ENCODE measurements around the gene ZNF311. TPM values are rescaled to one million over a fixed set of nuclear protein-coding genes. Genes with fewer than 3 reads are reported as not detected.
"Not testable (repeated sequence)": the region's sequence is repeated elsewhere in the genome, so short reads cannot be mapped to it uniquely, and the experiment has no call there.

Gene ZNF311
- total RNA-seq, 4 donors from 2014 or later: 0.35 to 1.4 (median 0.88) TPM

- no peak overlapping the region for H3K27ac ChIP-seq
- no peaks in the 10 kb centered on the region for H3K9me3 ChIP-seq
- peaks cover 0 to 12% (median 0%) of the 10 kb centered on the region in 3 donors for H3K4me1 ChIP-seq
- WGBS, 2 donors (ENCODE audit: low coverage in 1 of 2): 1 to 3% methylated on average over 15 to 19 of the region's 22 CpGs
- H3K4me3 ChIP-seq: peak overlapping the region in 1 of 2 donors; percentile 31
- TF ChIP-seq POLR2AphosphoS5 (IDR thresholded peaks at IDR 0.05) (no peak), POLR2A (IDR thresholded peaks at IDR 0.05) (no peak), EP300 (IDR thresholded peaks at IDR 0.05) (no peak), CTCF (IDR thresholded peaks at IDR 0.05) (no peak)
- H3K27me3 ChIP-seq: peaks cover 35% of the 10 kb centered on the region
- ATAC-seq: no peak
- no peaks in the 10 kb centered on the region for H3K36me3 ChIP-seq
These were observed 51.4 kb downstream of the ZNF311 start for GRCh38 chr6:28953585-28954258.

GRCh38 chr6:28953039-28953584 lies 52.0 kb downstream of the ZNF311 start:
- Histone ChIP-seq H3K27ac (no peak overlapping the region), H3K9me3 (no peaks in the 10 kb centered on the region), H3K4me1 (peaks cover 0 to 12% (median 0%) of the 10 kb centered on the region in 3 donors), H3K27me3 (peaks cover 34% of the 10 kb centered on the region), H3K36me3 (no peaks in the 10 kb centered on the region), H3K4me3 (peak overlapping the region in 1 of 2 donors; percentile 31)
- WGBS, 2 donors (ENCODE audit: low coverage in 1 of 2): 12 to 18% methylated on average over 13 of the region's 13 CpGs
- TF ChIP-seq POLR2AphosphoS5 (IDR thresholded peaks at IDR 0.05): no peak
- no peak for TF ChIP-seq EP300 (IDR thresholded peaks at IDR 0.05)
- no peak for TF ChIP-seq CTCF (IDR thresholded peaks at IDR 0.05)
- TF ChIP-seq POLR2A (IDR thresholded peaks at IDR 0.05): no peak
- ATAC-seq: no peak

GRCh38 chr6:28949656-28950195 lies 55.4 kb downstream of the ZNF311 start:
- not testable (repeated sequence) for H3K36me3 ChIP-seq, ATAC-seq
- 100% methylated on average over 1 of the region's 41 CpGs; no CpG with 5 or more reads in 1 of the 2 donors for WGBS, 2 donors (ENCODE audit: low coverage in 1 of 2)

GRCh38 chr6:28948782-28949486 lies 56.2 kb downstream of the ZNF311 start:
- Histone ChIP-seq H3K4me3 (no peak overlapping the region), H3K4me1 (peaks cover 0 to 11% (median under 1%) of the 10 kb centered on the region in 3 donors), H3K27ac (no peak overlapping the region), H3K9me3 (no peaks in the 10 kb centered on the region), H3K36me3 (no peaks in the 10 kb centered on the region), H3K27me3 (peaks cover 4% of the 10 kb centered on the region)
- 77 to 79% methylated on average over 18 to 19 of the region's 23 CpGs for WGBS, 2 donors (ENCODE audit: low coverage in 1 of 2)
- TF ChIP-seq POLR2A (IDR thresholded peaks at IDR 0.05) (no peak), POLR2AphosphoS5 (IDR thresholded peaks at IDR 0.05) (no peak), EP300 (IDR thresholded peaks at IDR 0.05) (no peak), CTCF (IDR thresholded peaks at IDR 0.05) (no peak)
- no peak for ATAC-seq

More at GRCh38 chr6:28949656-28950195, 55.4 kb downstream of the ZNF311 start:
- not testable (repeated sequence) for H3K4me3 ChIP-seq, H3K9me3 ChIP-seq, H3K27ac ChIP-seq
- Histone ChIP-seq H3K27me3 (peaks cover 12% of the 10 kb centered on the region), H3K4me1 (peaks cover 0 to 12% (median 0%) of the 10 kb centered on the region in 3 donors)

DNA sequence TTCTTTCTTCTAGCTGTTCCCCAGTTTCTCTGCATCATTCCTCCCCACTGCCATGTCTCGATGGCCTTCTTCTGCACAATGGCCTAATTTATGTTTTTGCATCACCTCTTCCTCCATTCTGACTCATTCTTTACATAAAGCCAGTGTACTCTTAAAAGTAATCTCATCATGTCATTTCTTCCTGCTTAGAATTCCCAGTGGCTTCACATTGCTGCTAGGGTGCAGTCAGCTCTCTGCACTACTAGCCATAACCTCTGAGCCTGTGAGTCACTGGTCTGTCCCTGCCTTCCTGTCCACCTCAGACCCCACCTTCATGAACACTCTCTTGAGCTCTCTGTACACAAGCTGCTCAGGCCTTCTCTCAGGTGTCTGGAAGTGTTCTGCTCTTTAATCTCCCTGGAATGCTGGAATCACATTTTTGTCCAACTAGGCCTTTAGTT lies 57.3 kb downstream of the ZNF311 start:
- Histone ChIP-seq H3K36me3 (no peaks in the 10 kb centered on the region), H3K27ac (no peak overlapping the region), H3K4me3 (no peak overlapping the region), H3K9me3 (no peaks in the 10 kb centered on the region), H3K27me3 (no peaks in the 10 kb centered on the region), H3K4me1 (peaks cover 0 to 14% (median 3%) of the 10 kb centered on the region in 3 donors)
- 81 to 100% methylated on average over 1 of the region's 1 CpG for WGBS, 2 donors (ENCODE audit: low coverage in 1 of 2)
- no peak for ATAC-seq
- no peak for TF ChIP-seq POLR2AphosphoS5 (IDR thresholded peaks at IDR 0.05)
- no peak for TF ChIP-seq POLR2A (IDR thresholded peaks at IDR 0.05)
- TF ChIP-seq CTCF (IDR thresholded peaks at IDR 0.05): no peak
- no peak for TF ChIP-seq EP300 (IDR thresholded peaks at IDR 0.05)
